Mucosa of rectum (tissue), 2 donors: ENCODE results near the gene IL22.

Experiments used
- H3K27ac ChIP-seq, 2 donors: one replicate each; pipeline ENCODE4 v1.7.0; 2013; ENCODE audit warnings: inconsistent platforms in 2 of 2, low read depth in 2 of 2, low read length in 2 of 2
- H3K27me3 ChIP-seq, 2 donors: one replicate each; pipeline ENCODE4 v1.7.0; 2013; ENCODE audit warnings: low read length in 2 of 2; ENCODE audit not compliant: control insufficient read depth in 2 of 2, insufficient read depth in 2 of 2
- H3K36me3 ChIP-seq, 2 donors: one replicate each; pipeline ENCODE4 v1.7.0; 2013; ENCODE audit warnings: low read length in 2 of 2; ENCODE audit not compliant: control insufficient read depth in 2 of 2, insufficient read depth in 2 of 2
- H3K4me1 ChIP-seq, 2 donors: one replicate each; pipeline ENCODE4 v1.7.0; 2013; ENCODE audit warnings: low read length in 2 of 2, mild to moderate bottlenecking in 1 of 2; ENCODE audit not compliant: control insufficient read depth in 2 of 2, insufficient read depth in 2 of 2
- H3K4me3 ChIP-seq, 2 donors: one replicate each; pipeline ENCODE4 v1.7.0; 2013; ENCODE audit warnings: low read length in 2 of 2
- H3K9ac ChIP-seq, 2 donors: one replicate each; pipeline ENCODE4 v1.7.0; 2013; ENCODE audit warnings: low read length in 2 of 2, low read depth in 1 of 2, mild to moderate bottlenecking in 1 of 2
- H3K9me3 ChIP-seq, 2 donors: one replicate each; pipeline ENCODE4 v1.7.0; 2013; ENCODE audit warnings: low read length in 2 of 2; ENCODE audit not compliant: control insufficient read depth in 2 of 2
- donor health status: healthy.
- donor health status: Normal muscosa, but diverticular disease.

The IL22 gene

GRCh38 chr12:68253504-68253903, at the start of gene IL22:
TSS of gene IL22 (minus strand) at chr12:68253604. CDS start at chr12:68253448, 156 bp downstream.
- no peak within 1 kb of the TSS for H3K4me3 ChIP-seq
- H3K27ac ChIP-seq = no peak within 1 kb of the TSS
- no peaks in the 10 kb centered on the region for H3K4me1 ChIP-seq
- no peaks in the 10 kb centered on the region for H3K36me3 ChIP-seq
- no peaks in the 10 kb centered on the region for H3K27me3 ChIP-seq
- H3K9me3 ChIP-seq = no peaks in the 10 kb centered on the region
- H3K9ac ChIP-seq = no peak within 1 kb of the TSS

- Histone ChIP-seq H3K9ac (no peak overlapping the region), H3K36me3 (no peaks in the 10 kb centered on the region), H3K4me3 (no peak overlapping the region), H3K9me3 (no peaks in the 10 kb centered on the region), H3K27ac (no peak overlapping the region), H3K4me1 (no peaks in the 10 kb centered on the region), H3K27me3 (no peaks in the 10 kb centered on the region)
These were observed 44.5 kb upstream of the IL22 start for GRCh38 chr12:68297929-68298328.

- no peak overlapping the region for H3K4me3 ChIP-seq
- H3K4me1 ChIP-seq = no peaks in the 10 kb centered on the region
- no peaks in the 10 kb centered on the region for H3K36me3 ChIP-seq
- H3K9ac ChIP-seq = no peak overlapping the region
- no peak overlapping the region for H3K27ac ChIP-seq
- H3K27me3 ChIP-seq = no peaks in the 10 kb centered on the region
- no peaks in the 10 kb centered on the region for H3K9me3 ChIP-seq
These were observed 40.8 kb upstream of the IL22 start for GRCh38 chr12:68294251-68294650.

GRCh38 chr12:68293347-68293746, 39.9 kb upstream of the IL22 start:
- Histone ChIP-seq H3K4me3 (no peak overlapping the region), H3K9ac (no peak overlapping the region), H3K27me3 (no peaks in the 10 kb centered on the region), H3K36me3 (no peaks in the 10 kb centered on the region), H3K9me3 (no peaks in the 10 kb centered on the region), H3K4me1 (no peaks in the 10 kb centered on the region), H3K27ac (no peak overlapping the region)

- no peak overlapping the region for H3K9ac ChIP-seq
- no peak overlapping the region for H3K4me3 ChIP-seq
- H3K9me3 ChIP-seq = no peaks in the 10 kb centered on the region
- H3K36me3 ChIP-seq = no peaks in the 10 kb centered on the region
- H3K27ac ChIP-seq = no peak overlapping the region
- no peaks in the 10 kb centered on the region for H3K27me3 ChIP-seq
- H3K4me1 ChIP-seq = no peaks in the 10 kb centered on the region
These were observed 38.9 kb upstream of the IL22 start for GRCh38 chr12:68292151-68292943.

- H3K4me3 ChIP-seq = no peak overlapping the region
- H3K9ac ChIP-seq = no peak overlapping the region
- H3K4me1 ChIP-seq = no peaks in the 10 kb centered on the region
- H3K27ac ChIP-seq = no peak overlapping the region
- H3K36me3 ChIP-seq = no peaks in the 10 kb centered on the region
- no peaks in the 10 kb centered on the region for H3K27me3 ChIP-seq
- H3K9me3 ChIP-seq = no peaks in the 10 kb centered on the region
These were observed 38.1 kb upstream of the IL22 start for GRCh38 chr12:68291396-68292036.

GRCh38 chr12:68290126-68290525, 36.7 kb upstream of the IL22 start:
- no peak overlapping the region for H3K9ac ChIP-seq

GRCh38 chr12:68287106-68287505, 33.7 kb upstream of the IL22 start:
- Histone ChIP-seq H3K4me3 (no peak overlapping the region), H3K27ac (no peak overlapping the region), H3K27me3 (no peaks in the 10 kb centered on the region), H3K36me3 (no peaks in the 10 kb centered on the region), H3K4me1 (no peaks in the 10 kb centered on the region), H3K9me3 (no peaks in the 10 kb centered on the region), H3K9ac (no peak overlapping the region)

More at GRCh38 chr12:68290126-68290525, 36.7 kb upstream of the IL22 start:
- Histone ChIP-seq H3K4me1 (no peaks in the 10 kb centered on the region), H3K36me3 (no peaks in the 10 kb centered on the region), H3K4me3 (no peak overlapping the region), H3K9me3 (no peaks in the 10 kb centered on the region), H3K27ac (no peak overlapping the region), H3K27me3 (no peaks in the 10 kb centered on the region)

- H3K9ac ChIP-seq = no peak overlapping the region
- no peak overlapping the region for H3K27ac ChIP-seq
- no peaks in the 10 kb centered on the region for H3K4me1 ChIP-seq
- no peaks in the 10 kb centered on the region for H3K36me3 ChIP-seq
- no peak overlapping the region for H3K4me3 ChIP-seq
- no peaks in the 10 kb centered on the region for H3K9me3 ChIP-seq
- H3K27me3 ChIP-seq = no peaks in the 10 kb centered on the region
These were observed 33.0 kb upstream of the IL22 start for GRCh38 chr12:68286396-68286795.

- Histone ChIP-seq H3K36me3 (no peaks in the 10 kb centered on the region), H3K4me1 (no peaks in the 10 kb centered on the region), H3K27ac (no peak overlapping the region), H3K9me3 (no peaks in the 10 kb centered on the region), H3K27me3 (no peaks in the 10 kb centered on the region), H3K4me3 (no peak overlapping the region), H3K9ac (no peak overlapping the region)
These were observed 32.1 kb upstream of the IL22 start for GRCh38 chr12:68285541-68285940.
